GM19438 (cell line): ENCODE measurements around the gene COL9A3.

Source experiments
- ATAC-seq: cut with Tn5 transposase; IDR thresholded peaks from one replicate; pipeline ENCODE4 v1.9.1; 2021; ENCODE audit warnings: low read depth; ENCODE audit not compliant: unreplicated experiment

COL9A3 gene

DNA sequence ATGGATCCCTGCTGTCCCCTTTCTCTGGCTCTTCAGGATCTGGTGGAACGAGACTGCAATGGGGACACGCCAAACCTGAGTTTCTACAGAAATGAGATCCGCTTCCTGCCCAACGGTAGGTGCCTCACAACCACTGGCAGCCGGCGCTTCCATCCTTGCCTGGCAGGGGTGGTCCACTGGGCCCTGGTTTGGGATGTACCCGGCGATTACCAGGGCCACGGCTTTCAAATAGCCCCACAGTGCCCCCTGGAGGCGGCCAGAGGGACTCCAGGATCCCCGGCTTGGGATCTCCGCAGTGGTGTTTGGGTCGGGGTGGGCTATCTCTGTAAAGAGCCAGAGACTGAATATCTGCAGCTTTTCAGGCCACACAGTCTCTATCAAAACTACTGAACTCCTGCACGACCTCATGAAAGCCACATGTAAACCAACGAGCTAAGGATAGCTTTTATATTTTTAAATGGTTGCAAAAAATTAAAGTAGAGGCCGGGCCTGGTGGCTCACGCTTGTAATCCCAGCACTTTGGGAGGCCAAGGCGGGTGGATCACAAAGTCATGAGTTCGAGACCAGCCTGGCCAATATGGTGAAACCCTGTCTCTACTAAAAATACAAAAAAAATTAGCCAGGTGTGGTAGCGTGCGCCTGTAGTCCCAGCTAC, 8.5 kb upstream of the COL9A3 start:
- ATAC-seq = no peak

- ATAC-seq = no peak
Observed at GRCh38 chr20:62809530-62810428, 7.1 kb upstream of the COL9A3 start.

DNA sequence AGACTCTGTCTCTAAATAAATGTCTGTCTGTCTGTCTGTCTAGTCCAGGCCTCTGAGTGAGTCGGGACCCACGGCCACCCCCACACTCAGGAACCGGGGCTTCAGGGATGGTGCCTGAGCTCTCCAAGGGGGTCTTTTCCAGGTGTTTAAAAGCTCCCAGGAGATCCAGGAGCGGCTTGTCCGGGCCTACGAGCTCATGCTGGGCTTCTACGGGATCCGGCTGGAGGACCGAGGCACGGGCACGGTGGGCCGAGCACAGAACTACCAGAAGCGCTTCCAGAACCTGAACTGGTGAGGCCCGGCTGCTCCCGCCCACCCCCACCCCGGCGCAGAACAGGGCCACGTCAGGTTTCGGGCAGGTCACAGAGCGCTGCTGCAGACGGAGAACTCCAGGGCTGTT, 5.5 kb upstream of the COL9A3 start:
- no peak for ATAC-seq

GRCh38 chr20:62811720-62812119, 5.1 kb upstream of the COL9A3 start:
- ATAC-seq = no peak

GRCh38 chr20:62812181-62812906, 4.5 kb upstream of the COL9A3 start:
- no peak for ATAC-seq

GRCh38 chr20:62812907-62813200, 4.0 kb upstream of the COL9A3 start:
- no peak for ATAC-seq

DNA sequence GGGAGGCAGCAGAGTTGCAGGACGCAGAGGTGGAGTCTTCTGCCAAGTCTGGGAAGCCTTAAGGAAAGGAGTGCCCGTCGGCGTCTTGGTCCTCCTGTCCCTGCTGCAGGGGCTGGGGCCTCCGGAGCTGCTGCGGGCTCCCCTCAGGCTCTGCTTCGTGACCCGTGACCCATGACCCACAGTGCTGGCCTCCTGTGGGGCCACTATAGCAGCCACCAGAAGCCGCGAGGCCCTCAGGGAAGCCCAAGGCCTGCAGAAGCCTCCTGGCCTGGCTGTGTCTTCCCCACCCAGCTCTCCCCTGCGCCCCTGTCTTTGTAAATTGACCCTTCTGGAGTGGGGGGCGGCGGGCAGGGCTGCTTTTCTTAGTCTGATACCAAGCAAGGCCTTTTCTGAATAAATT, 3.3 kb upstream of the COL9A3 start:
- ATAC-seq = no peak

- no peak for ATAC-seq
Observed at GRCh38 chr20:62814060-62814708, 2.7 kb upstream of the COL9A3 start.

DNA sequence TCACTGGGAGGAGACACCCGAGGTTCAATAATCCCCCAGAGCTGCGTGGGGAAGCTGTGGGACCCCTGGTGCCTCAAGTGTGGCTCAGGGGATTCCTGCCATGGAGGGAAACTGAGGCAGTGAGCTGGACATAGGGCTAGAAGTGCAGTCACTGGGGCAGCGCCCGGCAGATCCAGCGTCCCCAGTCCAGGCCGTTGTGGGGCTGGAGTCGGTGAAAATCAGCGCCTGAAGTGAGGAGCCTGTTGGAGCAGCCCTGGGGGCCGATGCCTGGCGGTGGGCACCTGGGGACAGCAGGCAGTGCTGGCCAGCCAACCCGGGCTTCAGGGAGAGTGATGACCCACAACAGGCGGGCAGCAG, 2.2 kb upstream of the COL9A3 start:
- ATAC-seq = no peak

- no peak for ATAC-seq
Observed at GRCh38 chr20:62815066-62815991, 1.5 kb upstream of the COL9A3 start.

DNA sequence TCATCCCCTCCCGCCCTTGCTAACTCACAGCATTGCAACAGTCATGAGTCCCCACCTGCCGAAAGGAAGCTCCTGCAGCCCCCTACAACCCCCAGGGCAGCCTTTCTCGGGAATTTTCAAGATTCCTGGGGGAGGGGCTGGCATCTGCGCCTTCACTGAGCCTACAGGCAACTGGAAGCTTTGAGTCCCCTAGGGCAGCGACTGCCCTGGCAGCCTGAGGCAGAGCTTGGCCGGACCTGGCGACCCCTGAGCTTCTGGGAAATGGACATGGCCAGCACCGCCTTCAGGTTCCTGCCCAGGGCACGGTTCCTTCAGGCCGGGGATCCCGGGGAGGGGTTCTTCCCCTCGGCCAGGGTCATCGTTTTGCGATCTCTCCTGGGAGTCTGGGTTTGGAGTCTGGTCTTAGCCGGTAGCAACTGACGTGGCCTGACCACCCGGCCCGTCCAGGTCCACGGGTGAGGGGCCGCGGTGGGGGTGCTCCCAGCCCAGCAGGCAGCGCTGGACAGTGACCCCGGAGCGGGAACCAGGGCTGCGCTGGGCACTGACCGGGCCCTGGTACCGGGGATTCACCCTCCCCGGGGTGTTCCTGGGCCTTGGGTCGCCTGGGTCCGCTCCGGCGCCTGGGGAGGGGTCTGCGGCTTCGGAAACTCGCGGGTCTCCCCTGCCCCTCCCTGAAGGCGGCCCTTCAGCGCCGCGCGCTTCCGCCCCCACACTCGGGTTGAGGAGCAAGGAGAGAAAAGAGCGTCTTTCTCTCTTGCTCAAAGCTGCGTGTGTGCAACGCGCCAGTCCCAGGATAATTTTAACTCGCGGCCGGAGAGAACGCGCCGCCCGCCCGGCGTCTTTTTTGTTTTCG, 593 bp upstream of the COL9A3 start:
- no peak for ATAC-seq

DNA sequence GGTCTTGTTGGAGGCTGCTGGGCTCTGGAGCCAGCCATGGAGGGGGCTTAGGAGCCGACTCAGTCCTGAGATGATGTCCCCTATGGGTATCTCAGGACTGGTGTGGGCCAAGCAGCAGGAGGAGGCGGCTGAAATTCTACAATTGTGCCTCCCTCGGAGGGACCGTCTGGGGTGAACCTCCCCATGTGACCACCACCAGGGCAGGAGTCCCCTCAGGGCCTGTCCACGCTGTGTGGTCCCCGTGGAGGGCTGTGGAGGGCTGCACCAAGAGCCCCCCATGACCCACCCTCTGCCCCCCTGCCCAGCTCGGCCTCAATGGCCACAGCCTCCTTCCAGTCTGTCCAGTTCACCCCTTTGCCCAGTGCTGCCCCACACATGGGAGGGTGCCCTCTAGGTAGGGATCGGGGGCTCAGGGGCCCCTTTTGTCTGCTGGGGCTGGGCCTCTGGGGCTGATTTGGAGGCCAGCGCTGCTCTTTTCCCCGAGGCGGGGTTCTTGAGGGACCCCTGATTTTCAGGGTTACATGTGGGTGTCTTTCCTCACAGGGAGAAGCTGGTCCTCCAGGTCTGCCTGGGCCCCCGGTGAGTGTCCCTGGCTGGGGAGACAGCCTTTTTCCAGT, 1.2 kb downstream of the COL9A3 start:
- ATAC-seq = no peak

GRCh38 chr20:62818592-62819493, 2.0 kb downstream of the COL9A3 start:
- no peak for ATAC-seq

GRCh38 chr20:62819494-62820174, 2.8 kb downstream of the COL9A3 start:
- ATAC-seq = no peak

GRCh38 chr20:62820208-62820961, 3.5 kb downstream of the COL9A3 start:
- ATAC-seq = no peak

GRCh38 chr20:62820962-62821725, 4.3 kb downstream of the COL9A3 start:
- no peak for ATAC-seq
